ENCODE data around the gene RAB3GAP2.
A peak's percentile ranks its signal among the peaks of the same experiment; 100 is the strongest.
"Not testable (repeated sequence)": the region's sequence is repeated elsewhere in the genome, so short reads cannot be mapped to it uniquely, and the experiment has no call there.

The RAB3GAP2 gene

DNA sequence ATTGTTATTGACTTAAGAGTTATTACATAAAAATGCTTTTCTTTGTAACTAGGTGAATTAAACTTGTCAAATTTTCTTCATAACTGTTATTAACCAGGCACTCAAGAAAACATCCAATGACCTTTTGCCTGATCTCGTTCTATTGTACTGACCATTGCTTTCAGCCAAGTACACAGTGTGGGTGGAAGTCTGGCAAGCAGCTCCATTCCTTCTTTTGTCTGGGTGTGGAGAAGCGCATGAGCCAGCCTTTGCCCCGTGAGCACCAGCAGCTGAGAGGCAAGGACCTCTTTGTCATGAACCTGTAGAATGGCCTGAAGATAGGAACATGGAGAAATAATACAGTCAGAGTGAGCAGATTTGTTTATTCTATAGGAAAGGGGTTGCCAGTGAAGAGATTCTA, 120.8 kb downstream of the RAB3GAP2 start:
- FAIRE-seq (no peak), DNase-seq (ENCODE audit: insufficient read length, low spot score) (no peak)
- no peak for TF ChIP-seq POLR2A (IDR thresholded peaks at IDR 0.05; ENCODE audit: low read depth, low read length)

DNA sequence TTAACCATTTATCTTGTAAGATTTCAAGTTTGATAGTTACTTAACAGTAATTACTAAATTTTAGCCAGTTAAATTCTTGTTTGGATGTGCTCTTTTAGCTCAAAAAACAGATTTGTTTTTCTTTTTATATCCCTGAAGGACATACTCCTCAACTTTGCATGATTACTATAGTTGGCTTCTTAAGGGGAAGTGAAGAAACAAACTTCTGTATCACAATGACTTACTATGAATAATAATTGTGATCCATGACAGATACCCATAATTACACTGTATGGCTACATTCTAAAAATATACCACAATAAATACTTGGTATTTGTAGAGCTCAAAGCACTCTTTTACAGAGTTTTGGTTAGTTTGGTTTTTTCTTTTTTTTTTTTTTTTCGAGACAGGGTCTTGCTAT, 122.5 kb downstream of the RAB3GAP2 start:
- DNase-seq (ENCODE audit: insufficient read length, low spot score) (no peak), FAIRE-seq (no peak)
- no peak for TF ChIP-seq POLR2A (IDR thresholded peaks at IDR 0.05; ENCODE audit: low read depth, low read length)

DNA sequence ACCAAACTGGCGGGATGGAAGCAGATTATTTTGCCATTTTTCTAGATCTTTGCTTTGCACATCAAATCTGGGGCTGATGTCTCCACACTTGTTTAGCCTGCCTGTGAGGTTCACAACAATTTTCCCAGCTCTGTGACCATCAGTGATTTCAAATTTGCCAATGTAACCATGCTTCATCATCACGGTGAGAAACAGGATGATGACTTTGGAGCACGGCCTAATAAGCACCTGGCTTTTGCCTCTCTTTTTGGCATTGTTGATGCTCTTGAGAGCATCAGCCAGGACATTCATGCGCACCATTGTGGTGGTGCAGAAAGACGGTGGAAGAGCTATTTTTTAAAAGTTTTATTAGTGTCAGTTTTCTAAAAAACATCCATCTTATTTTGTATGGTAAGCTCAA, 128.2 kb downstream of the RAB3GAP2 start:
- no peak for FAIRE-seq
- no peak for DNase-seq (ENCODE audit: insufficient read length, low spot score)
- no peak for TF ChIP-seq POLR2A (IDR thresholded peaks at IDR 0.05; ENCODE audit: low read depth, low read length)

DNA sequence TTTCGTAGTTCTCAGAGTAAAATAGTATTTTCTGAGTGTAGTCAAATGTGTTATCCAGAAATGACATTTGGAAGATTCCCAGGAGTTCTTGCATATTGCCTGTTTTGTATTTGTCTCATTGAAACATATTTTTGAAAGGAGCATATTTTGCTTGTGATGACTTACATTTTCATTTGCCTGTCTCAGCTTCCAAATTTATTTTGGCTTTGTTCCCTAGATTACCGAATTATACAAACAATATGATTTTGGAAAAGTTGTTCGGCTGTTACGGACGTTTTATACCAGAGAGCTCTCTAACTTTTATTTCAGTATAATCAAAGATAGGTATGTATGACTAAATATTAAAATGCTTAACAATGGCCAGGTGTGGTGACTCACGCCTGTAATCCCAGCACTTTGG, 132.3 kb downstream of the RAB3GAP2 start:
- FAIRE-seq (no peak), DNase-seq (ENCODE audit: insufficient read length, low spot score) (no peak)
- no peak for TF ChIP-seq POLR2A (IDR thresholded peaks at IDR 0.05; ENCODE audit: low read depth, low read length)

DNA sequence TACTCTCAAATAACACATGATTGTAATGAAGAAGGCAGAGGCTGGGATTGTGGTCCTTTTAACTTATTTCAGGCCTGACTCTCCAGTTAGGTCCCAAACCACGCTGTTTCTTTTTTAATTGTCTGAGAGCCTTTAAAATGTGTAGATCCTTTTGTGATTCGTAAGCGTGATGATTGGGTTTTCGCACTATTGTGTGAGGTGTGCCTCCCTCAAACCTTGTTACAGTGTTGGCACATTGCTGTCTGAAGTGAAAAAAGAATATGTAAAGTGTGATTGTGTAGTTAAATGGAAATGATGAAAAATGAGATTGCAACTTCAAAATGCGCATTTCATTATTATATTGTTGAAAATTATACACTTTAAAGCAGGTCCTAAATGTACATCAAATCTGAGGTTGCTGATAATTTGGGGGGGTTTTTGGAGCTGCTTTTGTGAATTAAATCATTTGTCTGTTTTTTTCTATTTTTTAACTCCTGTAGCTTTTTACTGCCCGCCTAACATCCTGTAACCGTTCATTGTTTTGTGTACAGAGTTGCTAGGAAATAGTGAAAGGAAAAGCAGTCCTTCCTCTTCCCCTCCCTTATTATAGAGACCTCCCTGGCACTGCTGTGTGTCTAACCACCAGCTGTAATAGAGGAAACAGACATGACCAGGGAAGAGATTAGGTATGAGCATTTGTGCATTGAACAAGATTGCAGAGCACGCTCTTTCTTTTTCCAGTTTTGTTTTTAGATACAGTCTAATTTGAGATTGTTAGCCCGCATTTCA, 135.1 kb downstream of the RAB3GAP2 start:
- no peak for FAIRE-seq
- DNase-seq (ENCODE audit: insufficient read length, low spot score): no peak
- TF ChIP-seq POLR2A (IDR thresholded peaks at IDR 0.05; ENCODE audit: low read depth, low read length): no peak

DNA sequence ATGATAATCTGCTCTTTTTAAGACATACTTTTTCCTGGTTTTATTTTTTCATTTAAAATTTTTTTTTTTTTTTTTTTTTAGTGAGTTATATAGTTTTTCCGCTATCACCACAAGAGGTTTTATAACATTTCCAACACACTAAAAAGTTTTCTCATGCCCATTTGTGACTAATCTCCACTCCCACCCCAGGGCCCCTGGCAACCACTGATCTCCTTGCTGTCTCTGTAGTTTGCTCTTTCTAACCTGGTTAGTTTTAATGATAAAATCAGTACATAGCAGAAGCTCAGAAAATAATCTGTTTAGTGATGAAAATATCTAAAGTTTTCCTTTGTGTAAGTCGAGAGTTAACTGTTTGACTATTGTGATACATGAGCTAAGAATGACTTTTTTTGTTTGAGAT, 136.5 kb downstream of the RAB3GAP2 start:
- FAIRE-seq: no peak

DNA sequence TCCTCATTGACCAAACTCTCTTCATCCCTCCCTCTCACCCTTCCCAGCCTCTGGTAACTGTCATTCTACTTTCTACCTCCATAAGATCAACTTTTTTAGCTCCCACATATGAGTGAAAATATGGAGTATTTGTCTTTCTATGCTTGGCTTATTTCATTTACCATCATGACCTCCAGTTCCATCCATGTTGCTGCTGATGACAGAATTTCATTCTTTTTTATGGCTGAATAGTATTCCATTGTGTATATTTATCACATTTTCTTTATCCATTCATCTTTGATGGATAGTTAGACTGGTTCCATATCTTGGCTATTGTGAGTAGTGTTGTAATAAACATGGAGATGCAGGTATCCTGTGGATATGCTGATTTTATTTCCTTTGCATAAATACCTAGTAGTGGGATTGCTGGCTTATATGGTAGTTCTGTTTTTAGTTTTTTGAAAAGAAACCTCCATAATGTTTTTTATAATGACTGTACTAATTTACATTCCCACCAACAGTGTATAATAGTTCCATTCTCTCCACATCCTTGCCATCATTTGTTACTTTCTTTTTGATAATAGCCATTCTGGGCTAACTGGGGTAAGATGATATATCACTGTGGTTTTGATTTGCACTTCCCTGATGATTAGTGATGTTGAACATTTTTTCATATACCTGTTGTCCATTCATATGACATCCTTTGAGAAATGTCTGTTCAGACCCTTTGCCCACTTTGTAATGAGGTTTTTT, 142.6 kb downstream of the RAB3GAP2 start:
- TF ChIP-seq POLR2A (IDR thresholded peaks at IDR 0.05; ENCODE audit: low read depth, low read length): no peak
- no peak for DNase-seq (ENCODE audit: insufficient read length, low spot score)
- peak; percentile 23 for FAIRE-seq

More for the DNA sequence above, 136.5 kb downstream of the RAB3GAP2 start:
- no peak for DNase-seq (ENCODE audit: insufficient read length, low spot score)
- TF ChIP-seq POLR2A (IDR thresholded peaks at IDR 0.05; ENCODE audit: low read depth, low read length): no peak

DNA sequence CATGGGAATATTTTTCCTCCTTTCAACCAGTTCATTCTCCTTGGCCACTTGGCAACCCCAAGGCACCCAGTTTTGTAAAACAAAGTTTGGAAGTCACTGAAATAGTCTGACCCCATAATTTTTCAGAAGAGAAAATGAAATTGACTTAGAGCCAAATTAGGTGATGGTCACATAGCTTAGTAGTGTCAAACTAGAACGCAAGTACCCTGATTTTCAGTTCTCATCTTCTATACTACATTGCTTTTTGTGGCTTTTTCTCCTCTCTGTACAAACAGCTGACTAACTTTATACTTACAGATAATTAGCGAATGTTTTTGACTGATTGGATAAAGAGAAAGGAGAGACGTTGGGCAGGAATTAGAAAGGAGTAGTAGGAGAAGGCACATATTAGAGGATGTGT, 145.2 kb downstream of the RAB3GAP2 start:
- no peak for FAIRE-seq
- no peak for DNase-seq (ENCODE audit: insufficient read length, low spot score)
- TF ChIP-seq POLR2A (IDR thresholded peaks at IDR 0.05; ENCODE audit: low read depth, low read length): no peak

DNA sequence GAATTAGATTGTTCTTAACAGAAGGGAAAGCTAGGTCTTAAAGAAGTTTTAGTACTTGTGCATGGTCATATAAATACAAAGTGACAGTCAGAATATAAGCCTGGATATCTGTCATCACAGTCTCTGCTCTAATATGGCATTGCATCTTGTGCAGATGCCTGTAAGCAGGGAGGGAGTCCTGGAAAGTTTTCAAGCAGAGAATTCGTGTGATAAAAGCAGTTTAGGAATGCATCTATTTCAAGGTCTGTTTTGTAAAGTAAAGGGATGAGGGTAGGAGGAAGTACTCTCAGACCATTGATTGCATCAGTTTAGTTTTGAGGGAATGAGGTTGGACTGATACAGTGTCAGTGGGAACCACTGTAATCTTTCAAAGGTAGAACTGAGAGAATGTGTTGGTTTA, 147.7 kb downstream of the RAB3GAP2 start:
- no peak for FAIRE-seq
- no peak for TF ChIP-seq POLR2A (IDR thresholded peaks at IDR 0.05; ENCODE audit: low read depth, low read length)
- no peak for DNase-seq (ENCODE audit: insufficient read length, low spot score)

DNA sequence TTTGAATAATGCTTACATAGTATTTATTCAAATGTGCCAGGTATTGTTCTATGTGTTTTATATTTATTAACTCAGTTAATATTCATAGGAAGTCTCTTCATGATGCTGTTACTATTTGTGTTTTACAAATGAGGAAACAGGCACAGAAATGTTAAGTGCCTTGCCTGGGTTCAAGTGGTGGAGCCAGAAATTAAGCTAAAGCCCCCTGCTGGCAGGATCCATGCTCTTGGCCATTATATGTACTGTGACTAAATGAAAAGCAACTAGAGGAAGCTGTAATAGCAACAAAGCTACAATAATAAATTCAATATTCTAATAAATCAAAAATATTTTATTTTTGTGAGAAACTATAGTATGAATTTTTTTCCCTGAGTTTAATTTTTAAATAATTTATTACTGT, 148.4 kb downstream of the RAB3GAP2 start:
- DNase-seq (ENCODE audit: insufficient read length, low spot score) (no peak), FAIRE-seq (no peak)
- TF ChIP-seq POLR2A (IDR thresholded peaks at IDR 0.05; ENCODE audit: low read depth, low read length): no peak

DNA sequence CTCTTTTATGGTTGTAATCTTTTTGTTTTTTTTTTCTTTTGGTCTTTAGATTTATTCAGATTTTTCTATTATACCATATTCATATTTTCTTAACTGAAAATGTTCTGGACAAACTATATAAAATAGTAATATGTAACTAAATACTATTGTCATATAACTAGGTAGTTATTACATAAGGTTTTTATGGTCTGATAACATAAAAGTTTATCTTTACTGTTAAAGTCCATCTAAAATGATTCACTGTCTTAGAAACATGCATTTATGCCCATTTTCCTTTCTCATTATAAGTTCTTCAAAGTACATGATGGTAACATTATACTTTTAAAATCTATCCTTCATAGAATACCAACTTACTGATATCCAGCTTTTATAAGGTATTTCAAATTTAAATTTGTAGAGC, 149.2 kb downstream of the RAB3GAP2 start:
- no peak for DNase-seq (ENCODE audit: insufficient read length, low spot score)
- no peak for TF ChIP-seq POLR2A (IDR thresholded peaks at IDR 0.05; ENCODE audit: low read depth, low read length)
- no peak for FAIRE-seq

DNA sequence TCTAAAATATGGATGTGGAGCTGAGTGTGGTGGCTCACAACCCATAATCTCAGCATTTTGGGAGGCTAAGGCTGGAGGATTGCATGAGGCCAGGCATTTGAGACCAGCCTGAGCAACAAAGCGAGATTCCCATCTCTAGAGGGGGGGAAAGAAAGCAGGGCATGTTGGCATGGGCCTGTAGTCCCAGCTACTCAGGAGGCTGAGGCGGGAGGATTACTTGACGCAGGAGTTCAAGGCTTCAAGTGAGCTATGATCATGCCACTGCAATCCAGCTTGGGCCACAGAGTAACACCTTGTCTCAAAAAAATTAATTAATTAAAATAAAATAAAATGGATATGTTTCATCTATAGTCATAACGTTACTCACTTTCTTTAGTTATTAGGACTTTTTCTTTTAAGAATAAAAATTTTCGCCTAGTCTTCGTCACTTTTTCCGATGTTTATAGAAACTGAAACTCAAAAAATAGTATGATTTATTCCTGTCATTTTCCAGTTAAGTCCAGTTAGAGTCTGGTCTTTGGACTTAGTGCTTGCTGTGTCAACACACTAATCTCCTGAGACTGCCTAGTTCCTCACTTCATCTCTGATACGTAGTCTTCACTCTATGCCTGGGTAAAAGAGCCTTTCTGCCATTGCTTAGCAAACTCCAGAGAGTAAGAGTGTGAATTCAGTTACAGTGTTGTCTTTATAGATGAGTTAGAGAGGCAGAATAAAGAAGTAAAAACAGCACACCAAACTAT, 150.3 kb downstream of the RAB3GAP2 start:
- no peak for FAIRE-seq

DNA sequence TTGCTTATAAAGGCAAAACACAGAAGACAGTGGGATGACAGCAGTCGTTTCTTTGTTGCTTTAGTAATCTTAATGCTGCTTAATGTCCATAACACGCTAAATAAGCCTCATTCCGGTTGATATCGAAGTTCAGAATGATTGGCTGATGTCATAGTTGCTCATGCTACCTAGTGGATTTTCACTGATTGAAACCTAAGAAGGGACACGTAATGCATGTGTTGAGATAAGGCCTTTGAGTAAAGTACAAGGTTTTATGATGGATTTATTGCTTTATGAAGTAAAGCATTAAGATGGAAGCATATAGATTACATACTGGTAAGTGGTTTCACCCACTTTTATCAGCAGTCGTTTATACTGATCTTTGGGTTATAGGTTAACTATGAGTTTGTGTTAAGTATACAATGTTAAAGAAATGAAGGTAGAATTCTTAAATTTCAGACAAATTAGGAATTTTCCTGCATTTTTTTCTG, 153.2 kb downstream of the RAB3GAP2 start:
- no peak for DNase-seq (ENCODE audit: insufficient read length, low spot score)
- FAIRE-seq: no peak
- no peak for TF ChIP-seq POLR2A (IDR thresholded peaks at IDR 0.05; ENCODE audit: low read depth, low read length)

More for the DNA sequence above, 150.3 kb downstream of the RAB3GAP2 start:
- no peak for DNase-seq (ENCODE audit: insufficient read length, low spot score)
- no peak for TF ChIP-seq POLR2A (IDR thresholded peaks at IDR 0.05; ENCODE audit: low read depth, low read length)

DNA sequence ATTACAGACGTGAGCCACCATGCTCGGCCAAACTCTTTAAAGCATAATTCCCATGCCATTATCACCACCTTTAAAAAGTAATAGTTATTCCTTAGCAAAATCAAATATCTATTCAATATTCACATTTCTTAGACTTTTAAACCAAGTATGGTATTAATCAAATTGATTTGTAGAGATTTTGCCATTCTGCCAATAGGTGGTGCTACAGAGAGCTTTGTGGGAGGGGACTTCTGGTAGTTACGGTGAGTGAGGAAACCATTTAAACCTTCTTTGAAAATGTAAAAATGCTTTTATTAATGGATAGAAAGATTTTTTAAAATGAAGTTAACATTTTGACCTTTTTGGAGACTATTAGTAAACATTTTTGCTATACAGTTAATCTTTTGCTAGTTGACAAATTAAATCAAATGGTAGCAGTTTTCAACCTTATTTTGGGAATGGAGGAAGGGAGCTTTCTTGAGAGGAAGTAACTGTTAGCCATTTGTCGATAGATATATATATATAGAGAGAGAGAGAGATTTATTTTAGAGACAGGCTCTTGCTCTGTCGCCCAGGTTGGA, 159.0 kb downstream of the RAB3GAP2 start:
- no peak for DNase-seq (ENCODE audit: insufficient read length, low spot score)
- no peak for TF ChIP-seq POLR2A (IDR thresholded peaks at IDR 0.05; ENCODE audit: low read depth, low read length)

DNA sequence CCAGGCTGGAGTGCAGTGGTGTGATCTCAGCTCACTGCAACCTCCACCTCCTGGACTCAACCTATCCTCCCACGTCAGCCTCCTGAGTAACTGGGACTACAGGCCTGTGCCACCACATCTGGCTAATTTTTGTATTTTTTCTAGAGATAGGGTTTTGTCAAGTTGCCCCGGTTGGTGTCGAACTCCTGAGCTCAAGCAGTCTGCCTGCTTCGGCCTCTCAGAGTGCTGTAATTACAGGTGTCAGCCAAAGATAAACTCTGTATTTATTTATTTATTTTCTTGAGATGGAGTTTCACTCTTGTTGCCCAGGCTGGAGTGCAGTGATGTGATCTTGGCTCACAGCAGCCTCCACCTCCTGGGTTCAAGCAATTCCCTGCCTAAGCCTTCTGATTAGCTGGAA, 159.7 kb downstream of the RAB3GAP2 start:
- FAIRE-seq; DNase-seq (ENCODE audit: insufficient read length, low spot score): not testable (repeated sequence)

More for the DNA sequence above, 159.0 kb downstream of the RAB3GAP2 start:
- FAIRE-seq: no peak

DNA sequence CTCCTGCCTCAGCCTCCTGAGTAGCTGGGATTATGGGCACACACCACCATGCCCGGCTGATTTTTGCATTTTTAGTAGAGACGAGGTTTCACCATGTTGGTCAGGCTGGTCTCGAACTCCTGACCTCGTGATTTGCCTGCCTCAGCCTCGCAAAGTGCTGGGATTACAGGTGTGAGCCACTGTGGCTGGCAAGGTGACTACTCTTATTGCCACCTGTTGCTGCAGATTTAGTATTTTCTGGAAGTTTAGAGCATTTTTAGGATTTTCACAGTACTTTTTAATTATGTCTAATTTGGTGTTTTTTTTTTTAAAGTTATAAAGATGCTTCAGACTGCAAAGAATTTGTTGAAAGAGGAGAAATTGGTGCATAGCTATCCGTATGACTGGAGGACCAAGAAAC, 161.8 kb downstream of the RAB3GAP2 start:
- not testable (repeated sequence) for FAIRE-seq; DNase-seq (ENCODE audit: insufficient read length, low spot score)

Data from H54 (cell line).